Cardiac septum (tissue), 1 donor: Measurements from ENCODE around the gene LXN. TPM values are rescaled to one million over a fixed set of nuclear protein-coding genes. Genes with fewer than 3 reads are reported as not detected.

Source experiments
- DNase-seq: peaks from one replicate; pipeline ENCODE4 v3.0.0-alpha.2; 2020; ENCODE audit warnings: low spot score
- intact Hi-C: fragments of 100-400 bp; cut with DNase I; formaldehyde crosslinking; loops from one replicate; pipeline ENCODE4 v1.14.0; 2022
- total RNA-seq: library from RNA; stranded (reverse); fragmentation: NEBNext Ultra II Directional; extraction: Animal tissue kit (Norgen Biotek cat#: 25700); gene quantifications from one replicate; pipeline ENCODE4 v1.2.1, GENCODE V29; 2021
- donor health status: DM: no; HTN: no; CAD: no.

LXN gene
- total RNA-seq, 1 donor from 2014 or later = 3.8 TPM

- DNase-seq = no peak
- intact Hi-C loops = no loop called here
These were observed 54.2 kb downstream of the LXN start for GRCh38 chr3:158617982-158618875.

Other genes with a start within 250 kb of the LXN start
- gene MLF1, start 101.5 kb downstream of the LXN start, total RNA-seq = 79.2 TPM
- gene GFM1, start 28.1 kb downstream of the LXN start, total RNA-seq = 58.4 TPM
- 9.1 TPM for gene RARRES1, start 59.8 kb upstream of the LXN start, total RNA-seq
- 23.9 TPM for gene MFSD1, start 129.4 kb upstream of the LXN start, total RNA-seq